AG04449 (cell line): ENCODE data around the gene CNTNAP2.

Source experiments
- CTCF ChIA-PET: fragments of 350-600 bp; formaldehyde crosslinking; extraction: SDS; loops from one replicate; lab custom pipeline; 2021; ENCODE audit warnings: antibody characterized with exemption; lab: Yijun Ruan, JAX
- POLR2A ChIA-PET: fragments of 400-600, 350-600 bp; formaldehyde crosslinking; extraction: SDS; loops from one replicate; lab custom pipeline; 2020; ENCODE audit warnings: antibody characterized with exemption, inconsistent platforms; lab: Yijun Ruan, JAX
- DNase-seq: peaks from one replicate; pipeline ENCODE4 v3.0.0-alpha.2; 2010; ENCODE audit warnings: low read depth, low spot score
- H3K4me3 ChIP-seq: 2 replicates; pipeline ENCODE4 v1.5.1; 2011; ENCODE audit warnings: low read depth, mild to moderate bottlenecking, control low read depth, low read length
- CTCF ChIP-seq: IDR thresholded peaks from one replicate; pipeline ENCODE4 v1.5.1; 2011; ENCODE audit warnings: mild to moderate bottlenecking, moderate library complexity, low read length, control low read depth, inconsistent platforms; ENCODE audit not compliant: insufficient read depth; ENCODE audit errors: missing control alignments

CNTNAP2 gene

GRCh38 chr7:147485660-147486210 lies 1369.1 kb downstream of the CNTNAP2 start:
- no peak for DNase-seq
- POLR2A ChIA-PET = no interaction called here
- no peak overlapping the region for H3K4me3 ChIP-seq
- CTCF ChIA-PET = no interaction called here
- no peak for TF ChIP-seq CTCF

GRCh38 chr7:147492606-147493005 lies 1376.0 kb downstream of the CNTNAP2 start:
- no peak for DNase-seq
- TF ChIP-seq CTCF = no peak
- ChIA-PET POLR2A (interaction anchor here (2.5 kb wide), 1 partner anchor 17 kb away, joined by 9 read pairs; no protein-coding TSS in a partner anchor), CTCF (no interaction called here)
- H3K4me3 ChIP-seq = no peak overlapping the region

- CTCF ChIA-PET = no interaction called here
- H3K4me3 ChIP-seq = no peak overlapping the region
- DNase-seq = no peak
- POLR2A ChIA-PET = no interaction called here
- TF ChIP-seq CTCF = no peak
Measured at GRCh38 chr7:147496209-147496608, 1379.6 kb downstream of the CNTNAP2 start.

GRCh38 chr7:147497246-147497645 lies 1380.6 kb downstream of the CNTNAP2 start:
- ChIA-PET CTCF (no interaction called here), POLR2A (no interaction called here)
- no peak for DNase-seq
- H3K4me3 ChIP-seq = no peak overlapping the region
- TF ChIP-seq CTCF = no peak

GRCh38 chr7:147498081-147498480 lies 1381.5 kb downstream of the CNTNAP2 start:
- no peak for TF ChIP-seq CTCF
- CTCF ChIA-PET = interaction anchor here (1.0 kb wide), 1 partner anchor 36 kb away, joined by 3 read pairs; no protein-coding TSS in a partner anchor
- DNase-seq = no peak
- POLR2A ChIA-PET = no interaction called here
- no peak overlapping the region for H3K4me3 ChIP-seq

- peak; percentile 72 for DNase-seq
- ChIA-PET CTCF (no interaction called here), POLR2A (interaction anchor here (0.7 to 1.6 kb wide), 2 partner anchors 16 to 96 kb away, joined by 4 to 9 read pairs; no protein-coding TSS in a partner anchor)
- TF ChIP-seq CTCF = no peak
- H3K4me3 ChIP-seq = no peak overlapping the region
Measured at GRCh38 chr7:147509035-147509501, 1392.5 kb downstream of the CNTNAP2 start.
